ENCODE measurements around the gene CTAG1A. TPM values are rescaled to one million over a fixed set of nuclear protein-coding genes. Genes with fewer than 3 reads are reported as not detected.
"Not testable (repeated sequence)": the region's sequence is repeated elsewhere in the genome, so short reads cannot be mapped to it uniquely, and the experiment has no call there.

The CTAG1A gene
- total RNA-seq, 1 donor from 2014 or later: not detected

DNA sequence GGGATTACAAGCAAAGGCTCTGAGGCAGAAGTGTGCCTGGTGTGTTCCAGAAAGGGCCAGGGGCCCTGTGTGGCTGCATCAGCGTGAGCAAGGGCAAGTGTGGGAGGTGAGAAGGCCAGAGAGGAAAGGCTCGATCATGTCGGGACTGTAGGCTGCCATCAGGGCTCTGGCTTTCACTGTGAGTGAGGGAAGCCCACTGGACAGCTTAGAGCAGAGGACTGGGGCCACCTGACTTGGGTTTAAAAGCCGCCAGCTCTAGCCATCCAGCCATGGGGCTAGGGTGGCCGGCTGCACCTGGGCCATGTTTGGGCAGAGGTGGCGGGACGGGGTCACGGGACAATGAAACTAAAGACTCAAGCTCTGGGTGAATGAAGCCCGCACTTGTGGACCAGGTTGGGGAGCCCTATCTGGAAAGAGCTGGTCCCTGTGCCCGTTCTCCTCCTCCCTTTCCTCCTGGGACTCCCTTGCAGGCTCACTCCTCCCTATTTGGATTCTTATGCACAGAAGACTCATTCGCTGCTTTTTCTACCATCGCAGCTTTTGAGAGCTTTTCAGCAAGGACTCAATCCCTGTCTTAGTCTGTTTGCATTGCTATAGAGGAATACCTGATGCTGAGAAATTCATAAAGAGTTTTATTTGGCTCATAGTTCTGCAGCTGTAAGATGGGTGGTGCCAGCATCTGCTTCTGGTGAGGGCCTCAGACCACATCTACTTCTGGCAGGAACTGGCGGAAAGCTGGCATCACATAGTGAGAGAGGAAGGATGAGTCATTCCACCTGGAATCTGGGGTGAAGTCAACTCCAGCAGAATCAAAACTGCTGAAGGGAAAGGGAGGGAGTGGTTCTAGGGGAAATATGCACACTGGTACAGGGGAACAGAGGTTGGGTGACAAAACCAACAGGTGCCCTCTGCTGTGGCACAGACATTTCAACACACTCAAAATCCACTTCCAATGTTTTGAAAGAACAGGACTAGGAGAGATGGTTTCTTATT lies 18.8 kb downstream of the CTAG1A start:
- DNase-seq: no peak
- ATAC-seq (ENCODE audit: poor library complexity): no peak
- intact Hi-C loops (cut with DNase I): no loop called here

DNA sequence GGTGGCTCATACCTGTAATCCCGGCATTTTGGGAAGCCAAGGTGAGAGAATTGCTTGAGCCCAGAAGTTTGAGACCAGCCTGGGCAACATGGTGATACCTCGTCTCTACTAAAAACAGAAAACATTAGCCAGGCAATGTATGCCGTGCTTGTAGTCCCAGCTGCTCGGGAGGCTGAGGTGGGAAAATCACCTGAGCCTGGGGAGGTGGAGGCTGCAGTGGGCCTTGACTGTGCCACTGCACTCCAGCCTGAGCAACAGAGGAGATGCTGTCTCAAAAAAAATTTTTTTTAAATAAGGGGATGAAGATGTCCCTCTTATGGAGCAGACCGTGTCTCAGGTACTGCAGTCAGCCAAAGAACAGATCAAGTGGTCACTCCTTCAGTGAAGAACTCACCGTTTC lies 20.6 kb downstream of the CTAG1A start:
- DNase-seq (no peak), ATAC-seq (ENCODE audit: poor library complexity) (no peak)
- intact Hi-C loops (cut with DNase I): no loop called here

DNA sequence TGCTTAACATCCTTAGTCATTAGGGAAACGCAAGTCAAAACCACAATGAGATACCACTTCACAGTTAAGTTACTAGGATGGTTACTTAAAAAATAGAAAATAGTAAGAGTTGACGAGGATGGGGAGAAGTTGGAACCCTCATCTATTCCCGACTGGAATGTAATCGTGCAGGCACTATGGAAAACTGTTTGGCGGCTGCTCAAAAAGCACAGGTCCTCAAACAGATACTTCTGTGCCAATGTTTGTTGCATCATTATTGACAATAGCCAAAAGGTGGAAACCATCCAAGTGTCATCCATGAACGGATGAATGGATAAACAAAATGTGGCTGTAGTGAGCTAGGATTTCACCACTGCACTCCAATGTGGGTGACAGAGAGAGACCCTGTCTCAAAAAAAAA lies 22.4 kb downstream of the CTAG1A start:
- intact Hi-C loops (cut with DNase I): no loop called here
- ATAC-seq (ENCODE audit: poor library complexity): no peak
- DNase-seq: no peak

DNA sequence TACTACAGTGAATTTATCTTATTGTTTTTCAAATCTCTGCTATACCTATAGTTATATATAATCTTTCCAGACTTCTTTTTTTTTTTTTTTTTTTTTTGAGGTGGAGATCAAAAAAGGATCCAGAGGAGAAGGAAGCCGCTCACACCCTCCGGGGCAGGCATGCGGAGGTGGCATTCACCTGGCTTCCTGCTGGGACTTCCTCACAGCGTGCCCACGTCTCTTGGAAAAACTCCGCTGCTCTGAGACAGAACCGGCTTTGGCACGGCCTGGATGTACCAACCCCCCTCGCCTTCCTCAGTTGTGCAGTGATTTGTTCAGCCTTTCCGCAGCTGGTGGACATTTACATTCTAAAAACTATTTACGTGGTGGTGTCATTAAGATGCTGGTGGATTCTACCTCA lies 23.0 kb downstream of the CTAG1A start:
- intact Hi-C loops (cut with DNase I); ATAC-seq (ENCODE audit: poor library complexity): not testable (repeated sequence)

DNA sequence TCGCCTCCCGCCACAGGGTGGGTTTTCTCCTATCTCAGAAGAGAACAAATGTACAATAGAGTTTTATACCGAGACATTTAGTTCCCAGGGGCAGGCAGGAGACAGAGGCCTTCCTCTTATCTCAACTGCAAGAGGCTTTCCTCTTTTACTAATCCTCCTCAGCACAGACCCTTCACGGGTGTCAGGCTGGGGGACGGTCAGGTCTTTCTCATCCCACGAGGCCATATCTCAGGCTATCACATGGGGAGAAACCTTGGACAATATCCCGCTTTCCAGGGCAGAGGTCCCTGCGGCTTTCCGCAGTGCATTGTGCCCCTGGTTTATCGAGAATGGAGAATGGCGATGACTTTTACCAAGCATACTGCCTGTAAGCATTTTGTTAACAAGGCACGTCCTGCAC lies 23.9 kb downstream of the CTAG1A start:
- intact Hi-C loops (cut with DNase I); DNase-seq; ATAC-seq (ENCODE audit: poor library complexity): not testable (repeated sequence)

More for the DNA sequence above, 23.0 kb downstream of the CTAG1A start:
- not testable (repeated sequence) for DNase-seq

DNA sequence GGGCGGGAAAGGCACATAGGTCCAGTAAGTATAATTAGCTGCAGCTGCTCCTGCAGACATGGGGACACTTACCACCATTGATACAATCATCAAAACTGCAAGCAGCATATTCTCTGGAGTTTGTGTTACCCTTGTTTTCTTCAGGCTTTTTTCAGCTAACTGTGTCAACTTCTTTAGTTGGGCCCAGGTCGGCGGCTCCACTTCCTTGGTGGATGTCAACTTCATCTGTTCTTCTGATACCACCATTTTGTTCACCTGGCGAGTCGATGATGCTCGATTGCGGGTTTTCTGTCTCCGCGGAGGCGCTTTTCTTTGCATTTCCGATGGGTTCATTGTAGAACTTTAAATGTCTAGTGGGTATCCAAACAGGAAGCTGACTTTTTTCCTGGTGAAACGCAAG lies 26.2 kb downstream of the CTAG1A start:
- intact Hi-C loops (cut with DNase I); DNase-seq; ATAC-seq (ENCODE audit: poor library complexity): not testable (repeated sequence)

DNA sequence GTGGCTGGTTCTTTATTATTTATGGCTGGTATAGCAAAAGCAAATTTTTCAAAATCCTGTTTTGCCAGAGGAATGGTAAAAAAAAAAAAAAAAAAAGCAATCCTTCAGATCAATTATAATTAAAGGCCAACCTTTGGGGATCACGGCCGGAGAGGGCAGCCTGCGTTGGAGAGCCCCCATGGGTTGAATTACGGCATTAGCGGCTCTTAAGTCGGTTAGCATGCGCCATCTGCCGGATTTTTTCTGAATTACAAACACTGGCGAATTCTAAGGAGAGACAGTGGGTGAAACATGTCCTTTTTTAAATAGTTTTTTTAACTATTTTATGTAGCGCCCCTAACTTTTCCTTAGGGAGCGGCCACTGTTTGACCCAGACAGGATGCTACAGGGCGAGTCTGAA lies 28.7 kb downstream of the CTAG1A start:
- ATAC-seq (ENCODE audit: poor library complexity); DNase-seq; intact Hi-C loops (cut with DNase I): not testable (repeated sequence)

DNA sequence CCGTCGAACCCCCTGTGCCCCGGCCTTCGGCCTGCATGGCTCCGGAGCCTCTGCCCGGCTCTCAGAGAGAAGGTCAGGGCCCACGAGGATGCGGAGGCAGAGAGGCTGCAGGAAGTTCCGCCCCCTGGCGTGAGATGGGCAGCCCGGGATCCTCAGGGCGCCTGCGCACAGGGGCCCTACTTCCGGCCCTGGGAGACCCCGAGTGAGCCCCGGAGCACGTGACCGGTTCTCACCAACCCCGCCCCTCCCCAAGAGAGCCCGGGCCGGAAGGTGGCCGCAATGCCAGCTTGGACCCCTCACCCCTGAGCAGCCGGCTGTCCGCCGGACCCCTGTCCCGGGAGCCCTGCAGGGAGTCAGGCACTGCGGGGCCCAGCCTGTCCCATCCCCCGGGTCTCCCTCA lies 34.2 kb downstream of the CTAG1A start, which contains the start of gene CTAG1B:
Gene CTAG1B, minus strand, starts transcription at position 101 of the 400 bp plus-strand sequence. Its CDS starts 64 bp downstream, at position 37.
- ATAC-seq (ENCODE audit: poor library complexity); intact Hi-C loops (cut with DNase I); DNase-seq: not testable (repeated sequence)

DNA sequence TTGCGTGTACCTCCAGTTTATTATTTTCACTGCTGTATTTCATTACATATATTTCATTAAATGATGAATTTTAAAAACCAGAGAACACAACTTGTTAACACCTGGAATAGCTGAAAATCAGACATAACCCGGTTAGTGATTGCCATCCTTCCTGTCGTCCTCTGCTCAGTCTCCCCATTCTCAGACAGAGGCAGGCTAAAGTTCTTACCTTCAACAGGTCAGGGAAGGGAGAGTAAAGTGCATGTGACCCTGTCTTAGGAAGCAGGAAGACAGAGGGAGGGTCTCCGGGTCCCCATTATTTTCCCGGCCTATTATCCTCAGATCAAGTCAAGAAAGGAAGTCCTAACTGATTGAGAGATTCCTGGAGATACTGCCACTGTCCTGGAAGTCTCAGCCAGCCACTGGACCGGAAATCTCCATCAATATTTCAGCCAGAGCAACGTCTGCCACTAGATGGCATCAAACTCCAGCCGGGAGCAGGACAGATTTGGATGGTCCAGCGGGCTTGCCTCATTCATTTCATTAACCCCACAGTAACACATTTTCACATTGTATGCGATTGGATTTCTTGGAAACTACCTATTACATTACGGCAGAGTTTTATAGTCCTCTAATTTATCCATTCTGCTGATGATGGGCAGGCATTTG lies 36.0 kb downstream of the CTAG1A start:
- DNase-seq; intact Hi-C loops (cut with DNase I): not testable (repeated sequence)
- ATAC-seq (ENCODE audit: poor library complexity): peak; percentile 79

DNA sequence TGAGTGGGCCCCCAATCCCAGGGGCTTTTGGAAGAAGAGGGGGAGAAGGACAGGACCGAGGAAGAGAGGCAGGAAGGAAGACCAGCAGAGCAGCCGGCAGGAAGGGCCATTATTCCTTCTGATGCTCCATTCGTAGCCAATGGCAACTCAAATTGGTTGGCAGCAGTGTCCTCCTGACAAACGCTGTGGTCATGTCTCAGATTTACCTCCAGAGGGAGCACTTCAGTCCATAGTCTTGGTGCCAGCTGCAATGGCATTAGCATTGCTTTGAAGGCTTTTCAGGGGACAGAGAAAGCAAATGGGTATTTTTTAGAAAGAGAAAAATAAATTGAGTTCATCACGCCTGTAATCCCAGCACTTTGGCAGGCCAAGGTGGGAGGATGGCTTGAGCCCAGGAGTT lies 44.0 kb downstream of the CTAG1A start:
- peak; percentile 64 for ATAC-seq (ENCODE audit: poor library complexity)
- DNase-seq; intact Hi-C loops (cut with DNase I): not testable (repeated sequence)

DNA sequence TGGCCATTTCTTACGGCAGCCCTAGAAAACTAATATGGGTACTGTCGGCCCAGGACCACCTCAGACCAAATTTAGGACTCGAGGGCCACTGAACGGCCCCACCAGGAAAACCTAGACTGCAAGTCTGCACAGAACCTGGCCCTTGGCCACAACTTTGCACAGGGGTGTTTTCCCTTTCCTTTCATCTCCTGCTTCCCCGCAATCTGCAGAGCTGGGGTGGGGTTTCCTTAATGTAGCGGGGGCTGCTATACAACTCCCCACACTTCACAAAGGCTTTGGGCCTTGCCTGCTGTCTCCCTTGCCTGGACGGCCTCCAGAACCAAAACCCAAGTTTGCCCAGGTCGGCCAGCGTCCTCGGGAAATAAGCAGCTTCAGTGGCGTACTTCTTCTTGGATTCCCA lies 46.0 kb downstream of the CTAG1A start:
- intact Hi-C loops (cut with DNase I); DNase-seq; ATAC-seq (ENCODE audit: poor library complexity): not testable (repeated sequence)

DNA sequence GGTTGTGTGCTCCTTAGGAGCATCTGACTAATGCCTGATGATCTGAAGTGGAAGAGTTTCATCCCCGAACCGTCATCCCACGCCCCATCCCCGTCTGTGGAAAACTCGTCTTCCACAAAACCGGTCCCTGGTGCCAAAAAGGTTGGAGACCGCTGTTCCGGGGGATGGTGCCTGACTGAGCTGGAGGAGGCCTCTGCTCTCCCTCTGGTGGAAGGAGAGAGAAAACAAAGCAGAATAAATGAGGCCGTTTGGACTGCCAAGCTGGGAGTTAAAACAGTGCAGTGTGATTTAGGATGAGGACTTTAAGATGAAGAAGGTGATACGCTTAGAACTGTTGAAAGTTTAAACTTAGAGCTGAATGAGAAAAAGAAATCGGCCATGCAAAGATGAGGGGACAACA lies 48.7 kb downstream of the CTAG1A start:
- intact Hi-C loops (cut with DNase I); ATAC-seq (ENCODE audit: poor library complexity); DNase-seq: not testable (repeated sequence)

Other genes starting within 250 kb of the CTAG1A start
- 216 TPM for gene FLNA, start 210.5 kb upstream of the CTAG1A start, total RNA-seq
- gene EMD, start 205.8 kb upstream of the CTAG1A start, total RNA-seq: 49.2 TPM
- gene RPL10, start 186.8 kb upstream of the CTAG1A start, total RNA-seq: 2,020 TPM
- gene DNASE1L1, start 175.9 kb upstream of the CTAG1A start, total RNA-seq: 57.7 TPM
- gene TAFAZZIN, start 173.6 kb upstream of the CTAG1A start, total RNA-seq: 36.1 TPM
- gene ATP6AP1, start 156.5 kb upstream of the CTAG1A start, total RNA-seq: 74.8 TPM
- gene GDI1, start 148.0 kb upstream of the CTAG1A start, total RNA-seq: 70.3 TPM
- 45.6 TPM for gene FAM50A, start 141.0 kb upstream of the CTAG1A start, total RNA-seq
- gene PLXNA3, start 126.9 kb upstream of the CTAG1A start, total RNA-seq: 15.0 TPM
- 18.0 TPM for gene LAGE3, start 105.9 kb upstream of the CTAG1A start, total RNA-seq
- 54.7 TPM for gene UBL4A, start 98.5 kb upstream of the CTAG1A start, total RNA-seq
- 11.1 TPM for gene SLC10A3, start 94.5 kb upstream of the CTAG1A start, total RNA-seq
- gene FAM3A, start 68.9 kb upstream of the CTAG1A start, total RNA-seq: 51.3 TPM
- gene G6PD, start 38.3 kb upstream of the CTAG1A start, total RNA-seq: 9.3 TPM
- gene IKBKG, start 37.5 kb upstream of the CTAG1A start, total RNA-seq: 15.6 TPM
- not detected for gene CTAG1B, start 34.1 kb downstream of the CTAG1A start, total RNA-seq
- gene CTAG2, start 68.4 kb downstream of the CTAG1A start, total RNA-seq: not detected
- 11.9 TPM for gene GAB3, start 165.9 kb downstream of the CTAG1A start, total RNA-seq
- gene DKC1, start 177.7 kb downstream of the CTAG1A start, total RNA-seq: 21.2 TPM
- 37.7 TPM for gene MPP1, start 220.4 kb downstream of the CTAG1A start, total RNA-seq
- not detected for gene SMIM9, start 249.5 kb downstream of the CTAG1A start, total RNA-seq

Data from Right ventricle myocardium superior (tissue), 1 donor.